Measurements from ENCODE around the gene TANC1.
A peak's percentile ranks its signal among the peaks of the same experiment; 100 is the strongest.

Gene TANC1

GRCh38 chr2:159218389-159218788, 249.9 kb downstream of the TANC1 start:
- DNase-seq (ENCODE audit: low spot score) (no peak), FAIRE-seq (no peak)

DNA sequence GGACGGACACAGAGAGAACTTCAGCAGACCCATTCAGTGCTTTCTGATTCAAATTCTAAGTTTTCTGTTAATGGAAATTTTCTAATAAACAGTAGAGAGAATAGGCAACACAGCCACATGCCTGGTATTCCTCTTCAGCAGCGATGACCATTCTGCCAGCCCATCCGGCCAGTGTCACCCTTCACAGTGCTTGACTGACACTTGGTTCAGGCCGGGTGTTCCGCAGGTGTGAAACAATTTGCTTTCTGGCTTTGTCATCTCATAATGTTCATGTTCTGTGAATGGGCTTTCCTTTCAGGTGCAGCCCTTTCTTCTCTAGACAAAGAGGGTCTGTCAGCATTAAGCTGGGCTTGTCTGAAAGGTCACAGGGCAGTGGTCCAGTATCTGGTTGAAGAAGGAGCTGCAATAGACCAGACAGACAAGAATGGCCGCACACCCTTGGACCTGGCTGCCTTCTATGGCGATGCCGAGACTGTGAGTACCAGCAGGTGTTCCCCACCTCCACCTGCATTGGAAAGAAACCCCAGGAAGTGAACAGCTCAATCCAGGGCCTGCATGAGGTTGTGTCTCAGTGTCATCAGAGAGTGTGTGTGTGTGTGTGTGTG, 251.1 kb downstream of the TANC1 start:
- FAIRE-seq: no peak

DNA sequence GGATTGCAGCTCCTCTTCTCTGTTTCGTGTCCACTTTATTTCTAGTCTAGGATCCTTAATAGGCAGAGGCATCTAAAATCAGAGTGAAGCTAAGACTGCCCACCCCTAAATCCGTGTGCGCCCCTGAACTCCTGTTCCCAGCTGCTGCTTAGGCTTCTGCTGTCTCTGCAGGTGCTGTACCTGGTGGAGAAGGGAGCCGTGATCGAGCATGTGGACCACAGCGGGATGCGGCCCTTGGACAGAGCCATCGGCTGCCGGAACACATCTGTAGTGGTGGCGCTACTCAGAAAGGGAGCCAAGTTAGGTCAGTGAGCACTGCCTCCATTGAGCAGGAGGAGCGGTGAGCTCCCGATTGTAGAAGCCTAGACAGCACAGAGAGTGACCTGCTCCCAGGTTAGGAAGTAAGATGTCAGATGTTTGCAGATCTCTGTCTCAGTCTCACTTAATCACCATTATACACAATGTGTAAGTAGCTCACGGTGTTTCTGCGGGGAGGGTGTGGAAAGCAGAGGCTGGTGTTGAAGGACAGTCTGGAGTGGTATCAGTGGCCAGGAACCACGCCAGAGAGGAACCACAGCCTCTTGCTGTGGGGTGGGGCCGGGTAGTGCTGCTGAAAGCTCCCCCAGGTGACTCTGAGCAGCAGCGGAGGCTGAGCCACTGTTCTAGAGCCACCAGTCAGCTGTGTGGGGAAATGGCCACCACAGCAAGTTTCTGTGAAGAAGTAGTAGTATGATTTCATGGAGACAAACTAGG, 255.8 kb downstream of the TANC1 start:
- DNase-seq (ENCODE audit: low spot score): no peak
- FAIRE-seq: no peak

More for the DNA sequence above, 251.1 kb downstream of the TANC1 start:
- no peak for DNase-seq (ENCODE audit: low spot score)

GRCh38 chr2:159225025-159226016, 256.9 kb downstream of the TANC1 start:
- FAIRE-seq: no peak

DNA sequence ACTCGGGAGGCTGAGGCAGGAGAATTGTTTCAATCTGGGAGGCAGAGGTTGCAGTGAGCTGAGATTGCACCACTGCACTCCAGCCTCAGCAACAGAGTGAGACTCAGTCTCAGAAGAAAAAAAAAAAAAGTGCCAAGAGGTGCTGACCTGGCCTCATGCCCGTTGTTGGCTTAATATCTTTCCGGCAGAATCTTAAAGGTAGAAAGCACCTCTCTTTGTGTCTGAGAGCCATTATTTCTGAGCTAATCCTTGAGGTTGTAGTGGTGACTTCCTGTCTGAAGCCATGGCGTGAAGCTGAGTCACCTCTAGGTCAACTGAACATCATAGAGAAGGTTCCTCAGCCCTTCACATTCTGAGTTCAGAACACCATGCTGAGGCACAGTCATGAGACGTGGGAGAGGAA, 257.6 kb downstream of the TANC1 start:
- peak; percentile 80 for FAIRE-seq
- DNase-seq (ENCODE audit: low spot score): peak; percentile 89

More at GRCh38 chr2:159225025-159226016, 256.9 kb downstream of the TANC1 start:
- no peak for DNase-seq (ENCODE audit: low spot score)

GRCh38 chr2:159226608-159227385, 258.4 kb downstream of the TANC1 start:
- FAIRE-seq: no peak

GRCh38 chr2:159227467-159227866, 259.0 kb downstream of the TANC1 start:
- FAIRE-seq: no peak
- no peak for DNase-seq (ENCODE audit: low spot score)

More at GRCh38 chr2:159226608-159227385, 258.4 kb downstream of the TANC1 start:
- DNase-seq (ENCODE audit: low spot score): no peak

DNA sequence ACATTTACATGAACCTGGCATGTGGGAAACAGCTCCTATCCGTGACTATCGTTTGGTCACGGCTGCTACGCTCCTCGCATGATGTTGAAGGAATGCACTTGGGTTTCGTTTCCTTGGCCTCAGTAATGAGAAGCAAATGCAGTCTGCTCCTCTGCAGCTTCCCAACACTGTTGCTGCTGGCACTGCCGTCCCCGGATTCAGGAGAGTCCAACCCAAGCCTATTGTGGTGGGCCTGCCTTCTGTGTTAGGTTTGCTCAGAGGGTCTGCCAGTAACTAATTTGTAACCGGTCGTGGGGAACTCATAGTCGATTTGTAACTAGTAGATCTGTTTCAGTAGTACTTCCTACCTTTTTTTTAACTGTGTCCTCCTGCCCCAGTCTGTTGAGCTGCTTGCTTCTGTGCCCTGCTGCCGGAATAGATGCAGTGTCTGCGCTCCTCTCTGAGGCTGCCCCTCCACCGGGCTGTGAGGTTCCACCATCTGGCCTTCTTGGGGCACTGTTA, 259.7 kb downstream of the TANC1 start:
- no peak for FAIRE-seq
- no peak for DNase-seq (ENCODE audit: low spot score)

DNA sequence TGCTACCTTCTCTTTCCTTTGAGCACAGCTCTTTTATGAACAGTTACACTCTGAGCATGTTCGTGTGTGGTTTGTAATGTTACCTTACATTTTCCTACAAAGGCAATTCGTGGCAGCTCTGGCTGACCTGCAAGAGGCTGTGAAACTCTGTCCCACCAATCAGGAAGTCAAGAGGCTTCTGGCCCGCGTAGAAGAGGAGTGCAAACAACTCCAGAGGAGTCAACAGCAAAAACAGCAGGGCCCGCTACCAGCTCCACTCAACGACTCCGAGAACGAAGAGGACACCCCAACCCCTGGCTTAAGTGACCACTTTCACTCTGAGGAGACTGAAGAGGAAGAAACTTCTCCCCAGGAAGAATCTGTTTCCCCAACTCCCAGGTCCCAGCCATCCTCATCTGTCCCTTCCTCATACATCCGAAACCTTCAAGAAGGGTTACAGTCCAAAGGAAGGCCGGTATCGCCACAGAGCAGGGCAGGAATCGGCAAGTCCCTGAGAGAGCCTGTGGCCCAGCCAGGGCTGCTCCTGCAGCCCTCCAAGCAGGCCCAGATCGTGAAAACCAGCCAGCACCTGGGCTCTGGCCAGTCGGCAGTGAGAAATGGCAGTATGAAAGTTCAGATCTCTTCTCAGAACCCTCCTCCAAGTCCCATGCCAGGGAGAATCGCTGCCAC, 261.2 kb downstream of the TANC1 start:
- DNase-seq (ENCODE audit: low spot score): no peak
- FAIRE-seq: no peak

DNA sequence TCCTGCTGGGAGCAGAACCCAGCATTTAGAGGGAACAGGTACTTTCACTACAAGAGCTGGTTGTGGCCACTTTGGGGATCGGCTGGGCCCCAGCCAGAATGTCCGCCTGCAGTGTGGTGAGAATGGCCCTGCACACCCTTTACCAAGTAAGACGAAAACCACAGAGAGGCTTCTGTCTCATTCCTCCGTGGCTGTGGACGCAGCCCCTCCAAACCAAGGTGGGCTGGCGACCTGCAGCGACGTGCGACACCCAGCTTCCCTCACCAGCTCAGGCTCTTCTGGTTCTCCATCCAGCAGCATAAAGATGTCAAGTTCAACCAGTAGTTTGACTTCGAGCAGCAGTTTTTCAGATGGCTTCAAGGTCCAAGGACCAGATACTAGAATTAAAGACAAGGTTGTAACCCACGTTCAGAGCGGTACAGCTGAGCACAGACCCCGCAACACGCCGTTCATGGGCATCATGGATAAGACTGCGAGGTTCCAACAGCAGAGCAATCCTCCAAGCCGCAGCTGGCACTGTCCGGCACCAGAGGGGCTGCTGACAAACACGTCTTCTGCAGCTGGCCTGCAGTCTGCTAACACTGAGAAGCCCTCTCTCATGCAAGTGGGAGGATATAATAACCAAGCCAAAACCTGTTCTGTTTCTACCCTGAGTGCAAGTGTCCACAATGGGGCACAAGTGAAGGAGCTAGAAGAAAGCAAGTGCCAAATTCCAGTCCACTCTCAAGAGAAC, 261.9 kb downstream of the TANC1 start:
- FAIRE-seq: no peak
- DNase-seq (ENCODE audit: low spot score): no peak

GRCh38 chr2:159232456-159233170, 264.2 kb downstream of the TANC1 start:
- FAIRE-seq: no peak
- DNase-seq (ENCODE audit: low spot score): no peak

- DNase-seq (ENCODE audit: low spot score): no peak
- no peak for FAIRE-seq
These were observed 266.4 kb downstream of the TANC1 start for GRCh38 chr2:159234868-159235267.

- no peak for DNase-seq (ENCODE audit: low spot score)
- no peak for FAIRE-seq
These were observed 275.1 kb downstream of the TANC1 start for GRCh38 chr2:159243529-159243928.

DNA sequence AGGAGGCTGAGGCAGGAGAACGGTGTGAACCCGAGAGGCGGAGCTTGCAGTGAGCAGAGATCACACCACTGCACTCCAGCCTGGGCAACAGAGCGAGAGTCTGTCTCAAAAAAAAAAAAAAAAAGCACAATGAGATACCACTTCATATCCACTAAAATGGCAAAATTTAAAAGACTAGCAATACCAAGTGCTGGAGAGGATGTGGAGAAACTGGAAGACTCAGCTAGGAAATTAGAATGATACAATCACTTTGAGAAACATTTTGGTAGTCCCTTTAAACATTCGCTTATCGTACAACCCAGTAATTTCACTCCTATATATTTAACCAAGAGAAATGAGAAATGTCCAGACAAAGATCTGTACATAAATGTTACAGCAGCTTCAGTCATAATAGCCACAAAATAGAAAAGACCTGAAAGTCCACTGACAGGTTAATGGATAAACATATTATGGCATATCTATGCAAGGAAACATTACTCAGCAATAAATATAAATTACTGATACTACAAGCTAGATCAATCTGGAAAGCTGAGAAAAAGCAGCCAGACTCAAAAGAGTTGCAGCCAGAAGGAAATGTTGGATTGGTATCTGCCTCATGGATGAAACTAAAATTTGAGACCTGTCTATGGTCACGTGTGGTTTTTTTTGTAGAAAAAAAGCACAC, 278.0 kb downstream of the TANC1 start:
- FAIRE-seq (no peak), DNase-seq (ENCODE audit: low spot score) (no peak)

DNA sequence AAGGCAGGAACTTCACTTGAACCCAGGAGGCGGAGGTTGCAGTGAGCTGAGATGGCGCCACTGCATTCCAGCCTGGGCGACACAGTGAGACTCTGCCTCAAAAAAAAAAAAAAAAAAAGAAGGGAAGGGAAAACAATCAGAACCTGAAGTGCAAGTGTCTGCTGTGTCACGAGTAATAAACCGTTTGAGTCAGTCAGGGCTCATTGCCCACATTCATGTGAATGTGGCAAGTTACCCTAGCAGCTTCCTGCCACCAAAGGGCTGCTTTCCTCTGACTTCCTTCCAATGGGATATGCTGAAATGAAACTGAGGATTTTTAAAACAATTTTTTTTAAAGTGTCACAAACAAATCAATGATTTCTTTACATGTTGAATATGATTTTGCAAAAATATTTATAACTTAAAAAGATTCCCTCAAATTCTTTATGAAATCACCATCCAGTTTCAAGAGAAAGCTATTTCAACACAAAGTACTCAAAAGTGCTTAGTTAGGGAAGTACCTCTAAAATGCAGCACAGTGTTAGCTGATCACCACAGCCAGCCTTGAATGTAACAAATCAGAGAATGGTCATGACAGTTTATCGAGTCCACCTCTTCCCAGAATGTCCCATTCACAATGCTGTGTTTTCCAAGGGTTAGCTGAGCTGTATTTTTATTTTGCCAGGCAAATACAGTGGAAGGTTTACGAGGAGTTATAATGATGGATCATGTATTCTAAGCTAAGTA, 281.7 kb downstream of the TANC1 start:
- FAIRE-seq (peak; percentile 95), DNase-seq (ENCODE audit: low spot score) (peak; percentile 91)

- DNase-seq (ENCODE audit: low spot score) (no peak), FAIRE-seq (no peak)
These were observed 283.1 kb downstream of the TANC1 start for GRCh38 chr2:159251296-159252173.

DNA sequence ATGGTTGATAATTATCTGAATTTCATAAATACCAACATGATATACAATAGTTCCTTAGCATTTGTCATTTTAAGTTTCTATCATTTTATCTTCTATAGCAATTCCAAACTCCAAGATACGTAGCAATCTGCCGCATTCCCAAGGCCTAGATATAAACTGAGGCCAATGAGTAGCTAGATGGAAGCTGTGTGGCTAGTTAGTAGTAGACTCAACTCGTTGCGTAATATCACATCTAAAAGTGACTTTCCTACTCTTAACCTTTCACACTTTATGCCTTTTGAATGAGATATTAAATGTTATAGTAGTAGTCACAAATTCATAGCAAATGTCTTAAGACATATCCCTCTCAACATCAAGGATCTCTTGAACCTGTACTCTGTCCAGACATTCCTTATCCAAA, 284.5 kb downstream of the TANC1 start:
- no peak for DNase-seq (ENCODE audit: low spot score)
- FAIRE-seq: no peak
